ENCODE data around the gene SNPH.

DNA sequence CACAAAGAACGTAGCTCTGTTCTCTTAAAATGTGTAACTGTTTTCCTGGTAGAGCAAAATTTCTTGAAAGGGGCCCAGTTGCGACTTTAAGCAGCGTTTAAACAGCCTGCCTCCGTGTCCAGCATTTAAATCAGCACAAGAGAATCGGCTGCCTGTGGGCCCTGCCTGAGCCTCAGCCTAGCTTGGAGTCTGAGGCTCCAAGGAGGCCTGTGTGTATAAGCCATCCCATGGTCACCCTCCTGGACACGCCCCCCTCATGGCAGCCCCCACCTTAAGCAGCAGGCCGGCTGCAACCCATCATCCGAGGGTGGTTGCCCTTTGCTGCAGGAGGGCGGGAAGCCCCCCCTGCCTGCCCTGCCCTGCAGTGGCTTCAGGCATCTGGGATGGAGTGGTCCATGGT lies 44.0 kb downstream of the SNPH start:
- TF ChIP-seq POLR2A (IDR thresholded peaks at IDR 0.05) (no peak), CTCF (IDR thresholded peaks at IDR 0.05) (no peak)
